GM12875 (cell line): ENCODE data around the gene CBLN3.

Source experiments
- H3K4me3 ChIP-seq: one replicate; pipeline ENCODE4 v1.5.1; 2011; ENCODE audit warnings: low read depth, low read length, control low read depth
- CTCF ChIP-seq: IDR thresholded peaks from 2 replicates; pipeline ENCODE4 v1.5.1; 2011; ENCODE audit warnings: low read depth, mild to moderate bottlenecking, control low read depth, inconsistent platforms, low read length, moderate library complexity, borderline replicate concordance; ENCODE audit not compliant: insufficient read depth

CBLN3 gene

DNA sequence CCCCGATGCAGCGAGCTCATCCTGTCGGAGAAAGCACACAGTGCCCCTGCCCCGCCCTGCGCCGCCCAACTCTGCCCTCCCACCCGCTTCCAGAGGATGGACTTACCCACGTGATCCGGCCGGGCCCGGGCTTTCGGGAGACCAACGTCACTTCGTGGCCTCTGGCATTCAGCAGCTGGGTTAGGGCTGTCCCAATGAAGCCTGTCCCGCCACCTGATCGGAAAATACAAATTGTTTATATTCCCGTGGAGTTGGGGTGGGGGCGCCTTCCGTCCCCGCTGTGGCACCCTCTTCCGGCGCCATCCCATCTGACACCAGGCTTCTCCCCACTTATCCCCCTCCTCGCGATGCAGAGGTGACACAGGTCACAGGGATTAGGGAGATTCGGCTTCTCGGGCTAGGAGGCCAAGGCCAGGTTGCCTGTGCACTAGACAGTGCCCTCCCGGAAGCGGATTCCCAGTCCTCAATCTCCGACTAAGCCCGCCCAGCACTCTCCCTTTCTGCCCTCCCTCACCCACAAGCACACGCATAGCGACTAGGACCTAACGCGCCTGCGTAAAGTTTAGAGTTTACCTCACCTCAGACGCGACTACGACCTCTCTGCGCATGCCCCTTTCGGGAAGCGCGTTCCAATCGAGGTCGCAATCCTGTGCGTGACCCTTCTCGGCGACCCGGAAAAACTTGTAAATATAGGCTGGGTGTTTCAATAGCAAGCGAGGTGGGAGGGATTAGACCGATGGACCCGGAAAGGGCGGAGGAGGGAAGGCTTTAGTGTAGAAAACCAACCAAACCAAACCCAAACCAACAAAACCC lies 13.0 kb upstream of the CBLN3 start, which contains the start of gene SDR39U1:
TSS of gene SDR39U1 (minus strand) at position 537 of the 813 bp plus-strand sequence. CDS start at position 530, 7 bp downstream.
- TF ChIP-seq CTCF: no peak
- H3K4me3 ChIP-seq: peak within 1 kb of the TSS; percentile 51

- TF ChIP-seq CTCF: no peak
- H3K4me3 ChIP-seq: peak overlapping the region; percentile 51
Measured at GRCh38 chr14:24441904-24442239, 12.4 kb upstream of the CBLN3 start.

- TF ChIP-seq CTCF: no peak
- H3K4me3 ChIP-seq: peak overlapping the region; percentile 51
Measured at GRCh38 chr14:24441485-24441884, 12.0 kb upstream of the CBLN3 start.

- no peak for TF ChIP-seq CTCF
- no peak overlapping the region for H3K4me3 ChIP-seq
Measured at GRCh38 chr14:24440606-24441399, 11.3 kb upstream of the CBLN3 start.

DNA sequence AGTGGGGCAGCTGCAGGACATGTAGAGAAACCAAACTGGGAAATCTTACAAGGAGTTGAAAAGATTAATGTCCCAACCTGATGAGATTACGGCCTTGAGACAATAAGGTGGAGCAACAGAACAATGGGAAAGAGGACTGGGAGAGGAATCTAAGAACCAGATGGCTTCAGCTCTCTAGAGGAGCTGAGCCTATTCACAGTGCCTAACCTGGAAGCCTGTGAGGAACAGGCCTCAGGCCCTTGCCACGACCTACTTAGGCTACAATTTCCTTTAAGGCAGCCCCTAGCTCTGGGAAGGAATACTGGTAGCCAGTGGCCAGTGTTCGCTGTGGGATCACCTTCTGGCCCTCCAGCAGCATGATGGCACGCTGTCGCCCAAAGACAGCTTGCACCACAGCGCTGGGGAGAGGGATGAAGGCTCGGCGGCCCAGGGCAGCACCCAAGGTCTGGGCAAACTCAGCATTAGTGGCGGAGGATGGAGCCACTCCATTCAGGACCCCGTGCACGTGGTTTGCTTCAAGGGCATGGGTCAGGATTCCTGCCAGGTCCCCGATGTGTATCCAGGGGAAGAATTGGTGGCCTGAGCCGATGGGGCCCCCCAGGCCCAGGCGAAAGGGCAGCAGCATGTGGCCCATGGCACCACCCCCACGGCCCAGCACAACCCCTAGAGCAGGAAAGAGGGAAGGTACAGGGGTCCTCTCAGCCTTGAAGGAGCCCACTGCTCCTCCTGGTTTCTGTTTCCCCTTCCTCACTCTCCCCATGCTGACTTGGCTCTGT lies 10.6 kb upstream of the CBLN3 start:
- H3K4me3 ChIP-seq: no peak overlapping the region
- TF ChIP-seq CTCF: no peak

GRCh38 chr14:24439257-24439656 lies 9.8 kb upstream of the CBLN3 start:
- no peak overlapping the region for H3K4me3 ChIP-seq
- no peak for TF ChIP-seq CTCF
